Measurements from ENCODE around the gene NEK1.
A peak's percentile ranks its signal among the peaks of the same experiment; 100 is the strongest.

NEK1 gene

GRCh38 chr4:169418846-169419245 is 193.5 kb downstream of the NEK1 start:
- DNase-seq (ENCODE audit: low read depth) = no peak

DNA sequence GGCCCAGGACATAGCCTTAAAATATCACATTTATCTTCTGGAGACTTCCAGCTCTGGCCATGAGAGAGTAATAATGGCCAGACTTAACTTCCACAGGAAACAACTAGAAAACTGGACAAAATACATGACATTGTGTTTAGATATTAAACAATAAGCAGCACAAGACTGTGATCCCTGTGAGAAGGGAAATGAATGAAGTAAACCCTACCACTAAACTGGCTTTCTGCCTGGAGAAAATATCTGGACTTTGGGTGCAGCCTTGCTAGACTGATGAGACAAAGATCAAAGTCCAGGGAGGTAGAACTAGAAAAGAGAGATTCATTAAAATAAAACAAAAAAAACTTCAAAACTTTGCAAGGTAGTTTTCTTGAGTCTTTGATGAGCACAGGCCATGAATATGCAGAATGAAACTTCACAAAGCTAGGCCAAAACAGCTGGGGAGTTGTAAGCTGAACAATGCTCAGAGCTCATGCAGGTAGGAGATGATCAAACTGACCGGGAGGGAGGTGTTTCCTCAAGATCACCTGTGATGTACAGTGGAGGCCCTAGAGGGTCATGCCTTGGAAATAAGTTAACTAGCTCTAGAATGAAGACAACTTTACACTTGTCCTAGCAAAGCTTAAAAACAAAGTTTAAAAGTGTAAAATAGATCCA is 194.6 kb downstream of the NEK1 start:
- DNase-seq (ENCODE audit: low read depth) = no peak

DNA sequence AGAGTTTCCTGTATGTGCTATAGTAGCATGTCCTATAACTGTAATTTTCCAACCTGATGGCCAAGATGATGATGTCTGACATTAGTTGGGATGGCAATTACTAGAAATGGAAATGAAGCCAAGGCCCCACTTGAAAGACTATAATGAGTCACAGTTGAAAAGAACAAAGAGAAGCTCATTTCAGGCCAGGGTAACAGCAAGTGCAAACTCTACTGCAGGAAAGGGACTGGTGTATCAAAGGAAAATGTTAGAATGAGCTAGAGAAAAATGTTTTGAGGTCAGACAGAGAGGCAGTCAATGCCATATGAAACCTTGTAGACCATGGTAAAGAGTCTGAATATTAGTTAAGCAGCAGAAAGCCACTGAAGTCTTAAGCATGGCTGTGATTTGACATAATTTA is 195.4 kb downstream of the NEK1 start:
- no peak for DNase-seq (ENCODE audit: low read depth)

- no peak for DNase-seq (ENCODE audit: low read depth)
Measured at GRCh38 chr4:169416461-169416860, 195.9 kb downstream of the NEK1 start.

DNA sequence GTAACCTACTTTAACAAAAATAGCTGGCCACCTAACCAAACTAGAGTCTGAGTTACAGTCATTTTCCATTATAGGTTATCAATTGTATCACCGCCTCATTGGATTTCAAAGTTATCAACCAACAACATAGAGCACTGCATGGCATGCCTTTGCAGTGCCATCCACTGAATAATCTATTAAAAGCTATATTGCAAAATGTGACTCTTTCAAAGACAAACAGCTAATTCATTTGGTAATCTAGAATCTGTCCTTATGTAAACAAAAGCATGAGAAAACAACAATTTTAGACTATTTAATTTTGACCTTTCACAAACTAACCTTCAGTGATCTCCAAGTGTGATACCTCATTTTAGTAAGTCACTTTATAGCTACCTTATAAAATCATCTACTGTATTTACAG is 197.5 kb downstream of the NEK1 start:
- DNase-seq (ENCODE audit: low read depth) = no peak

GRCh38 chr4:169412046-169412445 is 200.3 kb downstream of the NEK1 start:
- DNase-seq (ENCODE audit: low read depth) = no peak

DNA sequence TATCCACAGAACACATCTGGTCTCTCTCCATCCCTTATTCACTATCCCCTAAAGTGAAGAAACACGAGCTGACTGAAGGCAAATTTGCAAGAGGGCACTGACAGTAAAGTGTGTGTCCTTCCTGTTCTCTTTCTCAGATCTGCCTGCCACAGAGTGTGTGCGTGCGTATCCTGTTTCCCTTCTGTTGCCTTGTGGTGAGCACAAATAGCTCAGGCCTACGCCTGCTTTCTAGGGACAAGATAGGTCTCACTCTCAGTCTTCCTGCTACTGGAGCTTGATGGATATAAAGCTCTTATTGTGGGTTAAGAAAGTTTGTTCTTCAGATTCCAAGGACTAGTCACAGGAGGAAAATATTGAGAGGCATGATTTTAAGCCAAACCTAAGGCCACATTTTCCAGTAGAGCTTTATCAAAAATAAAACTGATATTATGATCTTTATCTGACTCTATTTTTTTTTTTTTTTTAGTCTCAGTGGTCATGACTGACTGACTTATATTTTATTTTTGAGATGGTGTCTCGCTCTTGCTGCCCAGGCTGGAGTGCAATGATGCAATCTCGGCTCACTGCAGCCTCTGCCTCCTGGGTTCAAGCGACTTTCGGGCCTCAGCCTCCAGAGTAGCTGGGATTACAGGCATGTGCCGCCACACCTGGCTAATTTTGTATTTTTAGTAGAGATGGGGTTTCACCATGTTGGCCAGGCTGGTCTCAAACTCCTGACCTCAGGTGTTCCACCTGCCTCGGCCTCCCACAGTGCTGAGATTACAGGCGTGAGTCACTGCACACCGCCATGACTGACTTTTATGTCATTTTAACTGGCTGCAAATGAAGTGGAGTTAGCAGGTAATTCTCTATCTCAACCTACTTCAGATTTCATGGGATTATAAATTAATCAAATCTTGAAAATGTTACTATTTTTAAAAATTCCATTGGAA is 201.3 kb downstream of the NEK1 start:
- peak; percentile 27 for DNase-seq (ENCODE audit: low read depth)

DNA sequence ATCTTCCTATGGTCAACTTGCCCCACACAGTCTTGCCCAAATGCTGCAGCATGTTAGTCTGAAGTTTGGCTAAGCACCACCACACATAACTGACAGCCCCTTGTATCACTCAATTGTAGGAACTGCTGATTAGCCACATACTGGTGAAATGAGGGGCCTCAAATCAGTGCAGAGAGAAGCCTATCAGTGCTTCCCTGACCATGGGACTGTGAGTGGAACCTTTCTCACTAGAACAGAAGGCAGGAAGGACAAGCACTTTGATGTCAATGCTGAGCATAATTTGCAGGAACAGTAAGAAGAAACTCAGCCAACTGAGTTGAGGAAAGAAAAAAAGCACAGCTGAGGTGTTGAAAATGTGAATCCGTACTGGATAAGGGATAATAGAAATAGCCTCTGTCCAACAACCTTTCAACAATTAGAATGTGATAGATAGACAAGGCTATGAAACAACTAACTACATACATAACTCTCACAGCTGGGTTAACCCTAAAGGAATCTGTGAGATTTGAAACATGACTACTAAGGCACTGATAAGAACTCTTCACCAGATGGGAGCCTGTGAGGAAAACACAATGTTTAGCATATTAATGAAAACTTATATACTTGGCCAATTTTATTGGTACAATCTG is 205.1 kb downstream of the NEK1 start:
- DNase-seq (ENCODE audit: low read depth) = no peak

DNA sequence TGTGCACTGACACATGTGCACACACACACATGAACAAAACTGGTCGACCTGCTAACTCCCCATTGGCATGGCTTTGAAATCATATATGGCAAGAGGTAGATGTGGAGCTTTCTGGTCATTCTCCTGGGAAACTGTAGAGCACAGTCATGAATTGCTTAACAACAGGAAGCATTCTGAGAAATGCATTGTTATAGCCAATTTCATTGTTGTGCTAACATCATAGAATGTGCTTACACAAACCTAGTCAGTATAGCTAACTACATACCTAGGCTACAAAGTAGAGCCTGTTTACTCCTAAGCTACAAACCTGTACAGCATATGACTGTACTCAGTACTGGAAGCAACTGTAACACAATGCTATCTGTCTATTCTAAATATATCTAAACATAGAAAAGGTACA is 207.4 kb downstream of the NEK1 start:
- no peak for DNase-seq (ENCODE audit: low read depth)

DNA sequence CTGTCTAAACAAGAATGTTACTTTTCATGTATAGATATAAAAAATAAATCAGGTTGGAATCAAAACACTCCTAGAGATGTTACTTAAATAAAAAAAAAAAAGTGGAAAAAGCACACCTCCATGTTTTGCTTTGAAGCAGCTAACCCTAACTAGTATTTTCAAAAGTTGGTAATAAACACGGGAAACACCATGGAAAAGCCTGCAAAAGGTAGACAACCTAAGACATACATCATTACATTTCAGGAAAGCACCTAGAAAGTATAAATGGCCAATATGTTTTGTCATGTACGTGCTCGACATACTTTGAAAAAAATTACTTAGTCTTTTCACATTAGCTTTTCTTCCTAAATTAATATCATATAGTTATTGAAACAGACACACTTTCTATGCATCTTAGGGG is 211.6 kb downstream of the NEK1 start:
- DNase-seq (ENCODE audit: low read depth) = no peak

- DNase-seq (ENCODE audit: low read depth) = no peak
Measured at GRCh38 chr4:169399976-169400767, 212.2 kb downstream of the NEK1 start.

DNA sequence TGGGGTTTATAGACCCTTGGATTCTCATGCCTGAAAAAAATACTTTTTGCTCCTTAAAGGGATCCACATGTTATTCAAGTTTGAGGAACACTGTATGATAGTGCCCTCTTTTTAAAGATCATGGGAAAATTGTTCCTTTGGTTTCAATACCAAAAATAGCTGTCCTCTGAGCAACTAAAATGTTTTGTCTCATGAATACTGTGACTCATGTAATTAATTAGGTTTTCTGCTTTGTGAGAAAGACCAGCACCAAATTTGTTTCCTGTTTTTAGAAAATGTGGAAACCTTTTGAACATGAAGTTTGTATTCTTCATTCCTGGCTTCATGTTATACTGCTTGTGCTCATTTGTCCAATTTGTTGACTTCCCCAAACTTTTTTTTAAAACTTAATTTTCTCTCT is 214.1 kb downstream of the NEK1 start:
- no peak for DNase-seq (ENCODE audit: low read depth)

DNA sequence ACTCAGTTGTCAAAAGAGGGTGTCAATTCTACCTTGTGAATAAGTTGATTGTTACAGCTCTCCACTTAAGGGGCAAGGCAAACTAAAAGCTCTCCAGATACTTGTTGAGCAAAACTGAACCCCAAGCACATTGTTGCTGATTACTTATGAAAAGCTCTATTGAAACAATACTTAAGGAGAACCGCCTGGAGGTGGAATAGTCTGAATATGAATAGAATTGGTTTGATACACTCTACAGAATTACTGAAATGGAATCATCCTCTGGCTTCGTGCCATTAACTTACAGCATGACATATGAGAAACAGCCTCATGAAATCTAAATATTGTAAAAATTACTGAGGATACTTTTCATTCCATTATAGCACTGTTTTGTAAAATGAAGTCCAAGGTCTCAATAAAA is 214.6 kb downstream of the NEK1 start:
- no peak for DNase-seq (ENCODE audit: low read depth)

DNA sequence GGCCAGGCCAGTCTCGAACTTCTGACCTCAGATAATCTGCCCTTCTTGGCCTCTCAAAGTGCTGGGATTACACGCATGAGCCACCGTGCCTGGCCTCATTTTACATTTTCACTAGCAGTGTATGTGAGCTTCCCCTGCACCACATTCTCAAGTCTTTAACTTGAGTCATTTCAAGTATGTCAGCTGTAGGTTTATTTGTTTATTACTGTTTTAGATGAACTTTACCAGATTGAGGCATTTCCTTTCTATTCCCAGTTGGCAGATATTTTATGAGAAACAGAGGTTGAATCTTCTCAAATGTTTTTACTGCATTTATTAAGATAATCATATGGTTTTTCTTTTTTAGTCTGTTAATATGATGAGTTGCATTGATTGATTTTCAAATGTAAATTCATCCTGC is 227.0 kb downstream of the NEK1 start:
- no peak for DNase-seq (ENCODE audit: low read depth)

DNA sequence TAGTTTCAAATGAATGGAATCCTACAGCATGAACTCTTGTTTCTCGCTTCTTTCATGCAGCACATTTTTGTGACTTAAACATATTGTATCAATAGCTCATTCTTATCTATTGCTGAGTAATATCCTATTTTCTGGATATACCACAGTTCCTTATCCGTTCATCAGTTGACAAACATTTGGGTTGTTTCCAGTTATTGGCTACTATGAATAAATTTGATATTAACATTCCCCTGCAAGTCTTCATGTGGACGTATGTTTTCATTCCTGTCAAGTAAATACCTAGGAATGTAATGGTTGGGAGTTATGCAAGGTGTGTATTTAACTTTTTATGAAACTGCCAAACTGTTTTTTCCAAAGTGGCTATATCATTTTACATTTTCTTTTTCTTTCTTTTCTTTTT is 227.6 kb downstream of the NEK1 start:
- DNase-seq (ENCODE audit: low read depth) = no peak

- DNase-seq (ENCODE audit: low read depth) = no peak
Measured at GRCh38 chr4:169383724-169384123, 228.7 kb downstream of the NEK1 start.

DNA sequence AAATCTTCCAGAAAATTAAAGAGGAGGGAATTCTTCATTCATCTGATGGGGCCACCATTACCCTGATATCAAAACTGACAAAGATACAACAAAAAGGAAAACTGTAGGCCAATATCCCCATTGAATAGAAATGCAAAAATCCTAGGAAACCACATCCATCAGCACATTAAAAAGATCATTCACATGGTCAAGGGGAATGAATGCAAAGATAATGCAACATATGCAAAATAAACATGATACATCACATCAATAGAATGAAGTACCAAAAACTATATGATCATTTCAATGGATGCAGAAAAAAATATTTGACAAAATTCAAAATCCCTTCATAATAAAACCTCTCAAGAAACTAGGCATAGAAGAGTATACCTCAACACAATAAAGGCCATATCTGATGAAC is 232.7 kb downstream of the NEK1 start:
- DNase-seq (ENCODE audit: low read depth) = no peak

DNA sequence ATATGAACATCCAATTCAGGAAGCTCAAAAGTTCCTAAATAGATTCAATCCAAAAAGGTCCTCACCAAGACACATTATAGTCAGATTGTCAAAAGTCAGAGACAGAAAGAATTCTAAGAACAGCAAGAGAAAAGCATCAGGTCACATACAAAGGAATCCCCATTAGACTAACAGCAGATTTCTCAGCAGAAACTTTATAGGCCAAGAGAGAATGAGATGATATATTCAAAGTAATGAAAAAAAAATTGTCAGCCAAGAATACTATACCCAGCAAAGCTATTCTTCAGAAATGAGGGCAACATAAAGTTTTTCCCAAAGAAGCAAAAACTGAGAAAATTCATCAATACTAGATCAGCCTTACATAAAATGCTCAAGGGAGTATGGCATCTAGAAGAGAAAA is 235.0 kb downstream of the NEK1 start:
- DNase-seq (ENCODE audit: low read depth) = no peak

DNA sequence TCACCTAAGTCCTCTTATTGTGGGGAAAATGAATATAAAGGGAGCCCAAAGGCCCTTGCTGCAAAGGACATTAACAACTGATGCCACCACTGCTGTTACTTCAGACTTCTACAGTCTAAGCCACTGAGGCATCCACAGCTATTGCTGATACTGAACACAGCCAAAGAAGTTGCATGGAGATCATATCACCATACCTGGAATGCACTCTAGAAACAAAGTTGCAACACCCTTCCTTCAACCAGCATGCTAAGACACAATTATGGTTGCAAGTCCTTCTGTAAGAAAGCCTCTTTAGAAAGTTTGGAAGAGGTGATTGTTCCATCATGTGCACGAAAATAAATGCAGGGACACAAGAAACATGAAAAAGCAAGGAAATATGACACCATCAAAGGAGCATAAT is 236.0 kb downstream of the NEK1 start:
- DNase-seq (ENCODE audit: low read depth) = no peak

- DNase-seq (ENCODE audit: low read depth) = no peak
Measured at GRCh38 chr4:169372791-169373190, 239.6 kb downstream of the NEK1 start.

- no peak for DNase-seq (ENCODE audit: low read depth)
Measured at GRCh38 chr4:169369634-169370033, 242.7 kb downstream of the NEK1 start.

DNA sequence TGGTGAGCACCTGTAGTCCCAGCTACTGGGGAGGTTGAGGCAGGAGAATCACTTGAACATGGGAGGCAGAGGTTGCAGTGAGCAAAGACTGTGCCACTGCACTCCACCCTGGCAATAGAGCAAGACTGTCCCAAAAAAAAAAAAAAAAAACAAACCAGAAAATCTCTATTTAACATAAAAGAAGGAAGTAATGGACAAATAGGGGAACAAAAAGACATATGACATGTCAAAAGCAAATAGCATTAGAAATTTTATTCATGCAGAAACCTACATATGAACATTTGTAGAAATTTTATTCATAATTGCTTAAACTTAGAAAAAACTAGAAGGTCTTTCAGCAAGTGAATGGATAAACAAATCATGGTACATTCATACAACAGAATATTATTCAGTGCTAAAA is 244.6 kb downstream of the NEK1 start:
- no peak for DNase-seq (ENCODE audit: low read depth)

Data from activated T-cell treated with anti-CD3 and anti-CD28 coated beads for 48 hours (primary cell).